HG03095 (cell line): ENCODE data around the gene THRAP3.
"Not testable (repeated sequence)": the region's sequence is repeated elsewhere in the genome, so short reads cannot be mapped to it uniquely, and the experiment has no call there.

Experiments
- ATAC-seq: cut with Tn5 transposase; IDR thresholded peaks from one replicate; pipeline ENCODE4 v1.9.1; 2021; ENCODE audit warnings: moderate library complexity; ENCODE audit not compliant: unreplicated experiment

Gene THRAP3

GRCh38 chr1:36239941-36240637 is 15.8 kb downstream of the THRAP3 start:
- ATAC-seq: no peak

- no peak for ATAC-seq
These were observed 23.3 kb downstream of the THRAP3 start for GRCh38 chr1:36247538-36247937.

- no peak for ATAC-seq
These were observed 24.1 kb downstream of the THRAP3 start for GRCh38 chr1:36248250-36248894.

- ATAC-seq: no peak
These were observed 27.7 kb downstream of the THRAP3 start for GRCh38 chr1:36251794-36252481.

- ATAC-seq: not testable (repeated sequence)
These were observed 28.2 kb downstream of the THRAP3 start for GRCh38 chr1:36252482-36252824.

GRCh38 chr1:36253161-36253862 is 29.1 kb downstream of the THRAP3 start:
- no peak for ATAC-seq

- no peak for ATAC-seq
These were observed 32.5 kb downstream of the THRAP3 start for GRCh38 chr1:36256558-36257374.

- ATAC-seq: no peak
These were observed 33.1 kb downstream of the THRAP3 start for GRCh38 chr1:36257375-36257767.

GRCh38 chr1:36258960-36259344 is 34.7 kb downstream of the THRAP3 start:
- no peak for ATAC-seq

- no peak for ATAC-seq
These were observed 44.7 kb downstream of the THRAP3 start for GRCh38 chr1:36268981-36269380.

- no peak for ATAC-seq
These were observed 45.2 kb downstream of the THRAP3 start for GRCh38 chr1:36269408-36269838.

- no peak for ATAC-seq
These were observed 48.8 kb downstream of the THRAP3 start for GRCh38 chr1:36273024-36273423.

GRCh38 chr1:36274201-36274600 is 50.0 kb downstream of the THRAP3 start:
- ATAC-seq: no peak

- no peak for ATAC-seq
These were observed 52.4 kb downstream of the THRAP3 start for GRCh38 chr1:36276688-36277087.

GRCh38 chr1:36279110-36279788 is 55.0 kb downstream of the THRAP3 start:
- no peak for ATAC-seq

- no peak for ATAC-seq
These were observed 55.6 kb downstream of the THRAP3 start for GRCh38 chr1:36279789-36280296.

GRCh38 chr1:36284061-36284460 is 59.8 kb downstream of the THRAP3 start:
- no peak for ATAC-seq

- ATAC-seq: no peak
These were observed 60.3 kb downstream of the THRAP3 start for GRCh38 chr1:36284517-36284916.

GRCh38 chr1:36285443-36286101 is 61.3 kb downstream of the THRAP3 start:
- no peak for ATAC-seq
